HepG2 (cell line): ENCODE results near the gene C6orf136. TPM values are rescaled to one million over a fixed set of nuclear protein-coding genes. Genes with fewer than 3 reads are reported as not detected.

Experiments used
- CEBPG ChIP-seq: IDR thresholded peaks from 2 replicates; pipeline ENCODE4 v1.6.1; 2016
- DBP ChIP-seq: sonication (generic); formaldehyde crosslinking; IDR thresholded peaks from 2 replicates; pipeline ENCODE4 v1.4.0; 2020; ENCODE audit warnings: missing genetic modification reagents; ENCODE audit errors: not compliant biosample characterization
- FOXM1 ChIP-seq: sonication (generic); formaldehyde crosslinking; IDR thresholded peaks from 2 replicates; pipeline ENCODE4 v1.5.0; 2020; ENCODE audit warnings: missing genetic modification reagents
- HOXD1 ChIP-seq: sonication (generic); formaldehyde crosslinking; IDR thresholded peaks from 2 replicates; pipeline ENCODE4 v1.5.0; 2020; ENCODE audit warnings: missing genetic modification reagents
- IKZF4 ChIP-seq: sonication (generic); formaldehyde crosslinking; IDR thresholded peaks from 2 replicates; pipeline ENCODE4 v1.5.1; 2020; ENCODE audit warnings: borderline replicate concordance, mild to moderate bottlenecking, low read depth, missing genetic modification reagents; ENCODE audit errors: not compliant biosample characterization
- KLF6 ChIP-seq: IDR thresholded peaks from 2 replicates; pipeline ENCODE4 v1.8.0; 2016; ENCODE audit warnings: missing biosample characterization, missing genetic modification reagents
- LCORL ChIP-seq, 2 experiments: fragments of 450-650 bp in 1 of 2; sonication (generic) in 1 of 2; formaldehyde crosslinking in 1 of 2; IDR thresholded peaks; 2 replicates each; pipeline versions ENCODE4 v1.5.0 to v1.6.1; 2017 to 2020; ENCODE audit warnings: antibody characterized with exemption in 1 of 2, missing genetic modification reagents in 1 of 2
- MATR3 ChIP-seq: sonication (generic); formaldehyde crosslinking; IDR thresholded peaks from 2 replicates; pipeline ENCODE4 v1.4.0; 2020; ENCODE audit warnings: missing genetic modification reagents
- MBD4 ChIP-seq: IDR thresholded peaks from 2 replicates; pipeline ENCODE4 v1.6.1; 2012; ENCODE audit warnings: low read length, inconsistent platforms, borderline replicate concordance
- MTF1 ChIP-seq: sonication (generic); formaldehyde crosslinking; IDR thresholded peaks from 2 replicates; pipeline ENCODE4 v1.5.0; 2020; ENCODE audit warnings: missing genetic modification reagents
- NFATC3 ChIP-seq: sonication (generic); formaldehyde crosslinking; IDR thresholded peaks from 2 replicates; pipeline ENCODE4 v1.5.1; 2020; ENCODE audit warnings: mild to moderate bottlenecking, missing genetic modification reagents
- NFIB ChIP-seq: sonication (generic); formaldehyde crosslinking; IDR thresholded peaks from 2 replicates; pipeline ENCODE4 v1.9.0; 2021; ENCODE audit warnings: missing genetic modification reagents, mild to moderate bottlenecking, borderline replicate concordance
- POGZ ChIP-seq: sonication (generic); formaldehyde crosslinking; IDR thresholded peaks from 2 replicates; pipeline ENCODE4 v1.4.0; 2020; ENCODE audit warnings: mild to moderate bottlenecking, missing genetic modification reagents
- REL ChIP-seq: sonication (generic); formaldehyde crosslinking; conservative IDR thresholded peaks from 2 replicates; pipeline ENCODE4 v1.8.0; 2022; ENCODE audit warnings: mild to moderate bottlenecking, missing genetic modification reagents, moderate library complexity
- SP1 ChIP-seq, 2 experiments: fragments of 450-650 bp in 1 of 2; sonication (generic) in 1 of 2; formaldehyde crosslinking in 1 of 2; IDR thresholded peaks; 2 replicates each; pipeline versions ENCODE4 v1.4.0 to v1.6.1; 2016 to 2020; ENCODE audit warnings: missing genetic modification reagents in 1 of 2
- SYNCRIP ChIP-seq: fragments of 200-400 bp; formaldehyde crosslinking; IDR thresholded peaks from 2 replicates; pipeline ENCODE4 v1.6.1; 2018; ENCODE audit warnings: mild to moderate bottlenecking, low read depth, low read length; ENCODE audit not compliant: insufficient read depth
- TAF1 ChIP-seq: sonication (generic); formaldehyde crosslinking; IDR thresholded peaks from 2 replicates; pipeline ENCODE4 v1.4.0; 2020; ENCODE audit warnings: missing genetic modification reagents
- THAP11 ChIP-seq: IDR thresholded peaks from 2 replicates; pipeline ENCODE4 v1.6.1; 2016; ENCODE audit warnings: missing biosample characterization, missing genetic modification reagents
- TIGD3 ChIP-seq: sonication (generic); formaldehyde crosslinking; IDR thresholded peaks from 2 replicates; pipeline ENCODE4 v1.5.1; 2020; ENCODE audit warnings: mild to moderate bottlenecking, missing genetic modification reagents, borderline replicate concordance
- ZBTB49 ChIP-seq: sonication (generic); formaldehyde crosslinking; IDR thresholded peaks from 2 replicates; pipeline ENCODE4 v1.4.0; 2020; ENCODE audit warnings: missing genetic modification reagents, borderline replicate concordance
- ZFX ChIP-seq: sonication (generic); formaldehyde crosslinking; IDR thresholded peaks from 2 replicates; pipeline ENCODE4 v1.4.0; 2020; ENCODE audit warnings: mild to moderate bottlenecking, low read depth, missing genetic modification reagents, moderate library complexity
- ZNF30 ChIP-seq: sonication (generic); formaldehyde crosslinking; IDR thresholded peaks from 2 replicates; pipeline ENCODE4 v1.5.0; 2020; ENCODE audit warnings: mild to moderate bottlenecking, missing genetic modification reagents
- ZNF607 ChIP-seq: sonication (generic); formaldehyde crosslinking; IDR thresholded peaks from 2 replicates; pipeline ENCODE4 v1.5.1; 2020; ENCODE audit warnings: missing genetic modification reagents, mild to moderate bottlenecking, borderline replicate concordance
- ZNF615 ChIP-seq: sonication (generic); formaldehyde crosslinking; IDR thresholded peaks from 2 replicates; pipeline ENCODE4 v1.5.0; 2020; ENCODE audit warnings: mild to moderate bottlenecking, missing genetic modification reagents, borderline replicate concordance
- ZNF75D ChIP-seq: sonication (generic); formaldehyde crosslinking; IDR thresholded peaks from 2 replicates; pipeline ENCODE4 v1.8.1; 2023; ENCODE audit warnings: missing genetic modification reagents, mild to moderate bottlenecking, borderline replicate concordance
- ZNF776 ChIP-seq: sonication (generic); formaldehyde crosslinking; IDR thresholded peaks from 2 replicates; pipeline ENCODE4 v1.4.0; 2020; ENCODE audit warnings: mild to moderate bottlenecking, missing genetic modification reagents
- polyA plus RNA-seq, 8 experiments: library from polyadenylated mRNA; depleted of rRNA in 3 of 8; stranded (reverse) in 7 of 8; unstranded in 1 of 8; fragments of >200 nt; fragmentation: Illumina TruSeq in 4 of 8; extraction: Trizol in 4 of 8; gene quantifications; 2 replicates each; pipeline versions ENCODE4 v1.2.1 to v1.2.3, GENCODE V29; 2011 to 2016; ENCODE audit warnings: low read depth in 4 of 8, missing spikeins in 1 of 8, mixed read lengths in 1 of 8; ENCODE audit not compliant: insufficient read depth in 1 of 8
- total RNA-seq, 5 experiments: library from RNA; depleted of rRNA; stranded (reverse); fragments of >200 nt; fragmentation: Illumina TruSeq; extraction: Trizol; gene quantifications; 2 replicates each; pipeline ENCODE4 v1.2.3, GENCODE V29; 2016; ENCODE audit warnings: low read depth in 1 of 5

Gene C6orf136
- total and polyA plus RNA-seq, 2 of the 13 experiments (the other 11 are each of a cell fraction or from before 2014, with no cell fraction given), result 12.0 to 26.2 TPM

GRCh38 chr6:30626484-30627366, 20.2 kb upstream of the C6orf136 start, which contains the start of gene ATAT1 (continued):
- TF ChIP-seq DBP, result no peak
- TF ChIP-seq ZFX, result peak; percentile 98
- TF ChIP-seq ZNF615 (CRISPR knock-in tag), result no peak
- TF ChIP-seq MATR3 (CRISPR knock-in tag), result no peak
- peak; percentile 59; the same call in 1 of the 2 replicates for TF ChIP-seq KLF6
- peak; percentile 79; the same call in 1 of the 2 replicates for TF ChIP-seq ZNF607
- TF ChIP-seq TAF1 (CRISPR knock-in tag), result peak; percentile 89
- peak; percentile 88 for TF ChIP-seq THAP11
- TF ChIP-seq HOXD1 (CRISPR knock-in tag), result no peak; the same call in 1 of the 2 replicates
- TF ChIP-seq REL (CRISPR knock-in tag), result no peak
- TF ChIP-seq ZNF30 (CRISPR knock-in tag), result no peak
- no peak for TF ChIP-seq CEBPG
- no peak for TF ChIP-seq NFIB (CRISPR knock-in tag)
- no peak; the same call in 1 of the 2 replicates for TF ChIP-seq TIGD3 (CRISPR knock-in tag)
- no peak for TF ChIP-seq SYNCRIP
- no peak for TF ChIP-seq ZNF75D (CRISPR knock-in tag)
- TF ChIP-seq MBD4, result 0 out of 2 replicates have a peak, but pooled peaks have one; percentile 37
- TF ChIP-seq MTF1 (CRISPR knock-in tag), result no peak
- TF ChIP-seq ZNF776, result peak; percentile 81
- no peak for TF ChIP-seq IKZF4 (CRISPR knock-in tag)
- no peak for TF ChIP-seq SP1 (IDR thresholded peaks at IDR 0.05)
- TF ChIP-seq SP1 (CRISPR knock-in tag; IDR thresholded peaks at IDR 0.05), result peak; percentile 84
- TF ChIP-seq ZBTB49 (CRISPR knock-in tag), result 0 out of 2 replicates have a peak, but pooled peaks have one; percentile 20
- no peak for TF ChIP-seq LCORL (IDR thresholded peaks at IDR 0.05)
- TF ChIP-seq LCORL (CRISPR knock-in tag; IDR thresholded peaks at IDR 0.05), result peak; percentile 82
- peak; percentile 93; the same call in 1 of the 2 replicates for TF ChIP-seq NFATC3 (CRISPR knock-in tag)
- TF ChIP-seq POGZ (CRISPR knock-in tag), result peak; percentile 68
- TF ChIP-seq FOXM1 (CRISPR knock-in tag), result no peak
